ENCODE results near the gene PUS7.
"Not testable (repeated sequence)": the region's sequence is repeated elsewhere in the genome, so short reads cannot be mapped to it uniquely, and the experiment has no call there.

PUS7 gene, protein sequence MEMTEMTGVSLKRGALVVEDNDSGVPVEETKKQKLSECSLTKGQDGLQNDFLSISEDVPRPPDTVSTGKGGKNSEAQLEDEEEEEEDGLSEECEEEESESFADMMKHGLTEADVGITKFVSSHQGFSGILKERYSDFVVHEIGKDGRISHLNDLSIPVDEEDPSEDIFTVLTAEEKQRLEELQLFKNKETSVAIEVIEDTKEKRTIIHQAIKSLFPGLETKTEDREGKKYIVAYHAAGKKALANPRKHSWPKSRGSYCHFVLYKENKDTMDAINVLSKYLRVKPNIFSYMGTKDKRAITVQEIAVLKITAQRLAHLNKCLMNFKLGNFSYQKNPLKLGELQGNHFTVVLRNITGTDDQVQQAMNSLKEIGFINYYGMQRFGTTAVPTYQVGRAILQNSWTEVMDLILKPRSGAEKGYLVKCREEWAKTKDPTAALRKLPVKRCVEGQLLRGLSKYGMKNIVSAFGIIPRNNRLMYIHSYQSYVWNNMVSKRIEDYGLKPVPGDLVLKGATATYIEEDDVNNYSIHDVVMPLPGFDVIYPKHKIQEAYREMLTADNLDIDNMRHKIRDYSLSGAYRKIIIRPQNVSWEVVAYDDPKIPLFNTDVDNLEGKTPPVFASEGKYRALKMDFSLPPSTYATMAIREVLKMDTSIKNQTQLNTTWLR

DNA sequence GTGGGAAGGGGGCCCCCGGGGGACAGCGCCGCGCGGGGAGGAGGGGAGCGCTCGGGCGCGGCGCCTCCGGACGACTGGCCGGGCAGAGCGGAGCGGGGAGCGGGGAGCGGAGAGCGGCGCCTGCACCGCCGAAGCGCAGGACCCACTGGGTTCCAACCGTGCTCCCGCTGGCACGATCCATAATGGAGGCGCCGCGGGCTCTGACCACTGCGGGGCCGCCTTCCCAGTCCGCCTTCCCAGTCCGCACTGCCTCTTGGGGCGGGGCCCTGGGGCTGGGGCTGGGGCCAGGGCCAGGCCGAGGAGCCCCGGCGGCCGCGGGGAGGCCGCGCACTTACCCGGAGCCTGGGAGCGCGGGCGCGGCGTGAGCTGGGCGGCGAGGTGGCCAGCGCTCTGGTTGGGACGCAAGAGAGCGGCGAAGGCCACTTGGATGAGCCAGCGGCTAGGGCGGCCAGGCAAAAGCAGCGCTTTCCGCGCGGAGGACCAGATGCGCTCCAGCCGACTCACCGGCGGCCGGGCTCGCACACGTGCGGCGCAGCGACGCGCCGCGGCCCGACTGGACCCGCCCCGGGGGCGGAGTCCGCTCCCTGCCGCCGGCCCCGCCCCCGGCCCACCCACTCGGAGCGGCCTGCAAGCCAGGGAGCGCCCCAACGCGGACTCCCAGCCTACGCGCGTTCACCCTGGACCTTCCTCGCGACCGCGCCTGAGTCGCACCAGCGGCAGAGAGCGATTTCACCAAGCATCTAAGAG, at the start of gene PUS7:
Gene PUS7, minus strand, starts transcription at position 555 of the 747 bp plus-strand sequence. CDS start 13,759 bp downstream, outside the sequence.
- peak; percentile 81 for DNase-seq

GRCh38 chr7:105567821-105568220, 45.8 kb upstream of the PUS7 start:
- no peak for DNase-seq

GRCh38 chr7:105567024-105567423, 45.0 kb upstream of the PUS7 start:
- no peak for DNase-seq

GRCh38 chr7:105565190-105565589, 43.1 kb upstream of the PUS7 start:
- DNase-seq = no peak

GRCh38 chr7:105559926-105560325, 37.9 kb upstream of the PUS7 start:
- no peak for DNase-seq

DNA sequence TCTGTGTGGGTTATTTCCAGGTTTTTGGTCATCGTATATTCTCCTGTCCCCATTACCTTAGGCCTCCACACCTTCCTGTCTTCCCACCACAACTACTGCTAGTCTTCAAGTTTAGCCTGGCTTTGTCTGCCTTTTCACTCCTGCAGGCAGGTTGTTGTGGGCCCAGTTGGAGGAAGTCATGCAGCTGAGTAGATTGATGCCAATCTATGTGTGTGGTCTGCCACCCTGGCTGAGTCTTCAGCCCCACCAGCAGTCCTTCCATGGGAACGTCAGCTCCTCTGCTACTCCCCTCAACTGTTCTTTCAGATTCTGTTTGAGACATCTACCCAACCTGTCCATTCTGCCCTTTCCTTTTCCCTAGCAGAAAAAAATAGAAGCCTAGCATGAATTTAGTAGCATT, 16.3 kb upstream of the PUS7 start:
- no peak for DNase-seq

DNA sequence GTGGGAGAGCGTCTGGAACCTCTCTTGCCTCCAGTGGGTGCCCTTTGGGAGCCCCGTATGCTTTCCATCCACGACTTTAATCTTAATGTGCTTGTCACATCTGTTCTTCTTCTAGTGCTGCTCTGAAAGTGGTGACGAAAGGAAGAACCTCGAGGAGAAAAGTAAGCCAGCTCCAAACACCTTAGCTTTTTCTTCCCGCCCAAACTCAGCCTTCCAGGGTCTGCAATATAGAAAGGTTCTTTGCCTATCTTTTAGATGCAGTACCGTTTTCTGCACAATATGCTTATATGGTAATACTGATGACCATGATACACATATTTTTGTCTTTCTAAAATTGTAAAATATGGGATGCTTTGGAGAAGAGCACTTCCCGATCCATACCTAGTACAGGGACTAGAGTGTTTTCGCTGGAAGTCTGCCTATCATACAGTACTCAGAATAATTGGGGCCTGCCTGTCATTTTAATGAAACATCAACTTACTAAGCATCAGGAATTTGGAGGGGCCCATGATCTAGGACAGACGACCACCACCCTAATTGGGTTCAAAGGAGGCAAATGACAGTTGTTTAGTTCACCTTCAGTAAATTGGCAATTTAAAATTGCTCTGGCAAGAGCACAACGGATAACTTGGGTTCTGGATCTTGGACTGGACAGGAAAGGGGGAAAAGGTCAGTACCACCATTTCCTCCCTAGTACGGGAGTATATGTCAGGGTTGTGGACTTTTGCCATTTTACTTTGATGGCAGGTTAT, 10.8 kb upstream of the PUS7 start:
- no peak for DNase-seq

DNA sequence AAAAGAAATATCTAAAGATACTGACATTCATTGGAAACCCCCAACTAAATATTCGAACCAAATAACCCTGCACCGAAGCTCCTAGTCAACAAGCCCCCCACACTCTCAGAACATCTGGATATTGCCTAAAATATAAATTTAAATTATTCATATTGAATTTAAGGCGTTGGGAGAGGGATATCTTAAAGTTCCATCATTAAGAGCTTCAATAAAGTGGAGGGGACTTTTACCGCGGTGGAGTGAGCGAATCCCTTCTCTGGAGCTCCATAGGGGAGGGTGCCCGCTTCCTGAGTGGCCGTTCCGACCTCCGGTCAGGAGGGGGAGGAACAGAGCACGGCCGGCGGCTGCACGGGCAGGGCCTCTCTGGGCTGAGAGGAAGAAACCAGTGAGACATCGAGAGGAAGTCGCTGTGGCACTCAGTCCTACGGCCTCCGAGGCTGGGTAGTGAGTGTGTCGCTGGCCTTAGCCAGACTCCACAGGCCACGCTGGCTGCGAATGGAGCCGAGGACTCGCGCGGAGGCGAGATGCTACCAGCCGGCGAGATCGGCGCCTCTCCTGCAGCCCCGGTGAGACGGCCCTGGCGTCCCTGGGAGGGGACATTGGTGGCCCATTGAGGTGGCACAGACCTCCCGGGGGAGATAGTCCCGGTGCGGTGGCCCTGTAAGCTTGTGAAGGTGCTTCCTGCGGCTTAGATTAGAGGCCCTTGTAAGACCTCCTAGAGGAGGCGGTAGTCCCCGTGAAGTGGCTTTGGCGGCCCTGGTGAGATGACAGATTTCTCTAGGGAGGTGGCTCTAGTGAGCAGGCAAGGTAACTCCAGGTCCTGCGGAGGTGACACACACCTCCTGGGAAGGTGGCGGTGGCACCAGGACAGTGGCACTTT, 10.0 kb upstream of the PUS7 start, which contains the start of gene RINT1:
Gene RINT1, plus strand, starts transcription at position 410 of the 880 bp plus-strand sequence. Its CDS starts 115 bp downstream, at position 525.
- peak; percentile 89 for DNase-seq

- DNase-seq = no peak
These were observed 8.5 kb upstream of the PUS7 start for GRCh38 chr7:105530546-105530945.

DNA sequence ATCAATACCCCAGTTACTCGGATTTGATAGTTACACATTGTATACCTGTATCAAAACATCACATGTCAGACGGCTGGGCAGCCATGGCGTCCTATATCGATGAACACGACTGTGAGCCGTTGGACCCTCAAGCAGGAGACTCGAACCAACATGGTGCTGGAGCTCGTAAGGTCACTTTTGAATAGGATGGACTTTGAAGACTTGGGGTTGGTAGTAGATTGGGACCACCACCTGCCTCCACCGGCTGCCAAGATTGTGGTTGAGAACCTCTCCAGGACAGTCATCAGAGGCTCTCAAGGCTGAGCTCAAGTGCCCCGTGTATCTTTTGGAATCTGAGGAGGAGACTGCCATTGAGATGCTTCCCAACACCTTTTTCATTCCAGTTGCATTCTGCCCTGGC, 8.1 kb upstream of the PUS7 start:
- DNase-seq = no peak

- DNase-seq = not testable (repeated sequence)
These were observed 5.7 kb upstream of the PUS7 start for GRCh38 chr7:105527737-105528136.

DNA sequence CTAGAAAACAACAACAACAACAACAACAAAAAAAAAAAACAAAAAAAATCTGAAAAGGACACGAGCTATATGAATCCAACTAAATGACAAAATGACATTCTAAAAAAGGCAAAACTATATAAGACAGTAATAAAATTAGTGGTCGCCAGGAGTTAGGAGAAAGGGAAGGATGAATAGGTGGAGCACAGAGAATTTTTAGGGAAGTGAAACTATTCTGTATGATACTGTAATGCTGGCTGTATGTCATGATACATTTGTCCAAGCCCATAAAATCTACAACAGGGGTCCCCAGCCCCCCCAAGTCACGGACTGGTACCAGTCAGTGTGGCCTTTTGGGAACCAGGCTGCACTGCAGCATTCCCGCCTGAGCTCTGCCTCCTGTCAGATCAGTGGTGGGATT, 2.8 kb upstream of the PUS7 start:
- no peak for DNase-seq

DNA sequence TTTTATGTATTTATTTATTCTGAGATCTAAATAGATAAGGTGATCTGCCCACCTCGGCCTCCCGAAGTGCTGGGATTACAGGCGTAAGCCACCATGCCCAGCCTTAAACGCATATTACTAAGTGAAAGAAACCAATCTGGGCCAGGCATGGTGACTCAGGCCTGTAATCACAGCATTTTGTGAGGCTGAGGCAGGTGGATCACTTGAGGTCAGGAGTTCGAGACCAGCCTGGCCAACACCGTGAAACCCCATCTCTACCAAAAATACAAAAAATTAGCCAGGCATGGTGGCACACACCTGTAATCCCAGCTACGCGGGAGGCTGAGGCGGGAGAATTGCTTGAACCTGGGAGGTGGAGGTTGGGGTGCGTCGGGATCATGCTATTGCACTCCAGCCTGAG, 2.4 kb upstream of the PUS7 start:
- DNase-seq = not testable (repeated sequence)

DNA sequence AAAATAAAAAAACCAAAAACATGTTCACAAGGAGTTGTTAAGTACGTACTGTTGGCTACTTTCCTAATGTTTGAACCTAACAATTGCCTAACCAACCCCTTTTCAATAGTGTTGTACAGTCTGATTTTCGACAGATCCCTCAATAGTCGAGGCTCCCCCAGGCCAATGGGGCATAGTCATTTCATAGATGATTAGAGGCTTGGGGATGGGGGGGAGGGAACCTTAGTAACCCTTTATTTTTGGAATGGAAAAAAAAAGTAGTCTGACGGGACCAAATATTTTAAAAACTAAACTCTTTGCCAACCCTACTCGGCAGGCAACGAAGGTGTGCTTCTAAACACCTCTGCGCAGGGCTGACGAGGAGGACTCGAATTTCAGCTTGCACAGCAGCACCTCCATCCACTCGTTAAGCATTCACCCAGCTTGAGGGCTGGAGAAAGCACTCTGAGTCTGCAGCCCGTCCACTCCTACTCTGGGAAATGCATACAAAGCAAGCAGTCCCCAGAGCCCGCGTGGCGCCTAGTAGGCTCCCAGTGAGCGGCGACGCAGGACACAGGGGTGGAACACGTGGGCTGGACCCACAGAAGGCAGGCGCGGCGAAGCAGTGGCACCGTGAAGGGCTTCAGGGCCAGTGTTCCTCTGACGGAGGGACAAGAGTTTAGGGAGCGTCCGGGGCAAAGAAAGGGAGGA, 899 bp downstream of the PUS7 start:
- DNase-seq = peak; percentile 61

- DNase-seq = not testable (repeated sequence)
These were observed 1.5 kb downstream of the PUS7 start for GRCh38 chr7:105520620-105521019.

DNA sequence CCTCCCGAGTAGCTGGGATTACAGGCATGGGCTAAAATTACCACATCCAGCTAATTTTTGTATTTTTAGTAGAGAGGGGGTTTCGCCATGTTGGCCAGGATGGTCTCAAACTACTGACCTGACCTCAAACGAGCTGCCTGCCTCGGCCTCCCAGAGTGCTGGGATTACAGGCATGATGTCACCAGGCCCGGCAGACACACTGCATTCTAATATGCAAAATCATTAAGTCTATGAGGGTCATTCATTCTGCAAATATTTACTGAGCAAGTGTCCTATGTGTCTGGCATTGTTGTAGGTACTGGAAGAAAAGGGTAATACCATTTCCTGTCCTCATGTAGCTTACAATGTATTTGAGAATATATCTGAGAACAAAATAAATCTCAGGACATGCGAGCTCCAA, 2.7 kb downstream of the PUS7 start:
- no peak for DNase-seq

DNA sequence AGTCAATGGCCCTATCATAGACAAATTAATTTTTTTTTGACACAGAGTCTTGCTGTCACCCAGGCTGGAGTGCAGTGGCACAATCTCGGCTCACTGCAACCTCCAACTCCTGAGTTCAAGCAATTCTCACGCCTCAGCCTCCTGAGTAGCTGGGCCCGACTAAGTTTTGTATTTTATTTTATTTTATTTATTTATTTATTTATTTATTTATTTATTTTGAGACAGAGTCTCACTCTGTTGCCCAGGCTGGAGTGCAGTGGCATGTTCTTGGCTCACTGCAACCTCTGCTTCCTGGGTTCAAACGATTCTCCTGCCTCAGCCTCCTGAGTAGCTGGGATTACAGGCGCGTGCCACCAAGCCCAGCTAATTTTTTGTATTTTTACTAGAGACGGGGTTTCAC, 6.5 kb downstream of the PUS7 start:
- DNase-seq = not testable (repeated sequence)

GRCh38 chr7:105512926-105513526, 9.0 kb downstream of the PUS7 start:
- no peak for DNase-seq

DNA sequence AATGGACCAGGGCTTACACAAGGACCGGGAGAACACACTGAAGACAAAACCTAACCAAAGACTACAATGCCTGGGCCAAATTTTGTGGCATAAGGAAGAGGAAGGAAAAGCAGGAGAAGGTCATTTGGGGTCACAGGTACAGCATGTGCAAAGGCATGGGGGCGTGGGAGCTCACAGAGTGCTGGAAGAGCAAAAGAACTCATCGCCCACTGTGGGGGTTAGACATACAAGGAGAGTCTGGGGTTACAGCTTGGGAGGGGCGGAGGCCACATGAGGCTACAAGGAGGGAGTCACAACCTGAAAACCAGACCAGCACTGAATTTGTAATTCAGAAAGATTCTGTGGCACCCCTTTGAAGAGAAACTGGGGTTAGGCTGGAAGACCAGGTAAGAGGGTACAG, 9.7 kb downstream of the PUS7 start:
- no peak for DNase-seq

GRCh38 chr7:105502173-105502572, 19.9 kb downstream of the PUS7 start:
- DNase-seq = peak; percentile 36

DNA sequence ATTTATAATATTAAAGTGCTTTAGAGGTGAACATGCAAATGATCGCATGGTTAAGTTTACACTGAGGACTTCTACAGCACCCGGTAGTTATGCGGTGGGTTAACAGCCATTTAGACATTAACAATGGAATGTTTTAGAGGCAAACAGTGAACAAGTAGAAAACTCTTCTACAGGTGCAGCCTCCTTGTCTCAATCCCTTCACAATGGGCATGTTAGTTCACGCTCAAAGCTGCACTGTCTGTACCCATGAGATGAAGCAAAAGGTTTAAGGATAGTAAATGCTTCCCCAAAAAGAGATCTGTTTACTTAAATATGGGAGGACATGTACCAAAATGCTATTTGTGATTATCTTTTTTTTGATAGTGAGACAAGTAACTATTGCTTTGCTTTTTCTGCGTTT, 25.1 kb downstream of the PUS7 start:
- DNase-seq = no peak

Measured in NCI-H2029 (cell line).